ENCODE data around the gene SCTR.
"Not testable (repeated sequence)": the region's sequence is repeated elsewhere in the genome, so short reads cannot be mapped to it uniquely, and the experiment has no call there.

The SCTR gene

GRCh38 chr2:119426801-119427395, 97.4 kb downstream of the SCTR start:
- DNase-seq, result no peak

- no peak for DNase-seq
These were observed 97.9 kb downstream of the SCTR start for GRCh38 chr2:119426396-119426675.

DNA sequence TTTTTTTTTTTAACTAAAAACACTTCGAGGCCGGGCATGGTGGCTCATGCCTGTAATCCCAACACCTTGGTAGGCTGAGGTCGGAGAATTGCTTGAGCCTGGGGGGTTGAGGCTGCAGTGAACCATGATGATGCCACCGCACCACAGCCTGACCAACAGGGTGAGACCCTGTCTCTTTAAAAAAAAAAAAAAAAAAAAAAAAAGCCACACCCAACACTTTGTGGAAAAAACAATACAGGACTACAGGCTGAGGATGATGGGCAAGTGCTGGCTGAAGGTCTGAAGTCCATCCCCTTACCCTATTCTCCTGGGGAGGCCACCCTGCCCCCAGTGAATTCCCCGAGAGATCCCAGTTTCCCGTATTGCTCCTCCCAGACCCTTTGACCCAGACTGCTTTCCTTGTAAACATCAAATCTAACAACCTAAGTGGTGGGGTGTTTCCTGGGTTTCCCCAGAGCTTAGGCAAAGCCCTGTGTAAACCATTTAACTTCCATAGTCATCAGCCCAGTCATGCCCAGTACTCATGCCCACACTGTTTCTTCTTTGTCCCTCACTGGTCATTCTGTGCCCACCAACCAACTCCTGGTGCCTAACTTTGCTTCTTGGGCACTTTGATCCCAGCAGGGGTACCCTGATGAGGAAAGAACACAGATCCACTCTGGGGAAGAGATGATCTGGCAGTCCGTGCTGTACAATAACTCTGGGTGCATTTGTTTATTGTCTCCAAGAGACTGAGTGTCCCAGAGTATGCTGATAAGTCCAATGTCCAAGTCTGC, 98.5 kb downstream of the SCTR start:
- no peak for DNase-seq

DNA sequence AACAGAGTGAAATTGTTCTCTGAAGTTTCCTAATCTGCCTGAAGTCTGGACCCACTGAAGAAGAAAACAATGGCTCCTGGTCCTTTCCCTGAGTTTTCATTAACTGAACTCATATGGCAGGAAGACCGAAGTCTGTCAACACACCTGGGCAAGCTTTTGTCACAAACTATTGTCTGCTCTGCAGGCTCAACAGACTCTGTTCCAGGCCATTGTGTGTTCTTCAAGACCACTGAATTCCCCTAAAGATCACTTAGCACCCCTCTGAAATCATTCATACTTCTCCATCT, 99.2 kb downstream of the SCTR start:
- no peak for DNase-seq

GRCh38 chr2:119424284-119425118, 99.8 kb downstream of the SCTR start:
- DNase-seq, result no peak

GRCh38 chr2:119423811-119424210, 100.5 kb downstream of the SCTR start:
- no peak for DNase-seq

GRCh38 chr2:119423108-119423444, 101.2 kb downstream of the SCTR start:
- no peak for DNase-seq

DNA sequence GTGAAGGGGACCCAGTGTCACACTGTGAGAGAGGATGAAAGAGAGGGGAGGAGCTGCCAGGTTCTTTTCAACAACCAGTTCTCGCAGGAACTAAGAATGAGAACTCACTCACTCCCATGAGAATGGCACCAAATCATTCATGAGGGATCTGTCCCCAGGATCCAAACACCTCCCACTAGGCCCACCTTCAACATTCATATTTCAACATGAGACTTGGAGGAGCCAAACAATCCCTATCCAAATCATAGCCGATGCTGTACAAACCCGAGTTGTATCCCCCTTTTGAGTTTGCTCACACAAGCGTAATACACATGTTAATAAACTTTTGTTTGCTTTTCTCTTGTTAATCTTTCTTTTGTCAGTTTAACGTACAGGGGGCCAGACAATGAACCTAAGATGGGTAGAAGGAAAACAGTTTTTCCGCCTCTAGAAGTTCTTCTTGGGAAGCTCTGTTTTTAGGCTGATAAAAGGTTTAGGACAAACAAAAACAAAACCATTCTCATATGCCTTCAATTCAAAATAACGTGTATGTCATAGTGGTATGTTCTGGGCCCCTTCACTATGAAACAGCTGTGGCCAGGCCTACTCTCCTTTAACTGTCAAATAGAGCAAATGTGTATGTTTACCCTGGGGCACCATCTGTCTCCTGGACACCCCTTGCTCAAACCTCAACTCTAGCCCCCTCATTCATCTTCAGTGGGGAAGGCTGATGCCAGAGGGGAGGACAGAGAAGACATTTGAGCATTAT, 101.7 kb downstream of the SCTR start:
- DNase-seq, result no peak

DNA sequence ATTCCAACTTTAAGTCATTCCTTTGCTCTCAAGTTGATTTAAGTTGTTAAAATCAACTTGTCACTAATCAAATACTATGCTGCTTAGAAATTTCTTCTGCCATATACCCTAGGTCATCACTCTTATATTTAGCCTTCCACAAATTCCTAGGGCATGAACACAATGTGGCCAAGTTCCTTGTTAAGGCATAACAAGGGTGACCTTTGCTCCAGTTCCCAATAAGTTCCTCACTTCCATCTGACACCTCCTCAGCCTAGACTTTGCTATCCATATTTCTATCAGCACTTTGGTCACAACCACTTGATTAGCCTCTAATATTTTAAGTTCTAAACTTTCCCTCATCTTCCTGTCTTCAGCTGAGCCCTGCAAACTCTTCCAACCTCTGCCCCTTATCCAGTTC, 102.5 kb downstream of the SCTR start:
- no peak for DNase-seq

DNA sequence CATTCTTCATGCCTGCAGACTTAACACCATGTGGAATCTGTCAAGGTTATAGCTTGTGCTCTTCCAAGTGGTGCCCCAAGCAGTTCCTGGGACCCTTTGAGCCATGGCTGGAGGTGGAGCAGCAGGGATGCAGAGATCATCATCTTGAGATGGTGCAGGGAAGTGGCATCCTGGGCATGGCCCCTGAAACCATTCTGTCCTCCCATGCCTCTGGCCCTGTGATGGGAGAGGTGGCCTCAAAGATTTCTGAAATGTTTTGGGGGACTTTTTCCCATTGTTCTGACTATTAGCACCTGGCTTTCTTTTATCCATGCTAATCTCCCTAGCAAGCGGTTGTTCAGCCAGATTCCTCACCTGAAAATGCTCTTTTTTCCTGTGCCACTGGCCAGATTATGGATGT, 103.0 kb downstream of the SCTR start:
- no peak for DNase-seq

- no peak for DNase-seq
These were observed 104.3 kb downstream of the SCTR start for GRCh38 chr2:119419803-119420508.

DNA sequence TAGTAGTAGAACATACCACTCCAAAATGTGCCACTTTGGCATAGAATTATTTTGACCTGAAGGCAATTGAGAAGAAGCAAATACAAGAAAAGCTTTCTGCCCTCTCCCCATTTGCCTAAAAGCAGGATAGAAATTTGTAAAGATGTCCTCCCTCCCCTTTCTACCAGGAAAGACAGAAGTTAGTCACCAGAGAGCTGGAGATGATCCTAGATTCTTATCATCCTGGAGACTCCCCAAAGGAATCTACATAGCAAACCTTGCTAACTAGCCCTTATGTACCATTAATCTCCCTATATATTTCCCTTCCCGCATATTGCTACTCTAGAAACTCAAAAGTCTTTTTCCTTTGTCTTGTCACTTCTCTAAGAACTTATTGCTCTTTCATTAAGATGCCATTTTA, 105.2 kb downstream of the SCTR start:
- no peak for DNase-seq

DNA sequence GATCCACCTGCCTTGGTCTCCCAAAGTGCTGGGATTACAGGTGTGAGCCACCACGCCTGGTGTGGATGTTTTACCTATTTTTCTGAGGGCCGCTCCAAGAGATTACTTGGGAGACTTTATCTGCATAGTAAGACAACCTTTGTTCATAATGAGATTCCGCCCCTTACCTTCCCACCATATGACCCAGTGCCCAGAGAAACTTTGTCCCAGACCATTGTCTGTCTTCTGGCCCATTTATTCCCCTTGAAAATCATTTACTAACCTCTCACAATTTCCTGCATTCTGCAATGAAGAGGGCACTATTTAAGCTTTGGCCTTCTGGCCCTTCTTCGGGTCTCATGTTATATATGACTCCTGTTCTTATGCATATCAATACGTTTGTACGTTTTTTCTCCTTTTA, 106.4 kb downstream of the SCTR start:
- no peak for DNase-seq

- no peak for DNase-seq
These were observed 107.9 kb downstream of the SCTR start for GRCh38 chr2:119416299-119416923.

DNA sequence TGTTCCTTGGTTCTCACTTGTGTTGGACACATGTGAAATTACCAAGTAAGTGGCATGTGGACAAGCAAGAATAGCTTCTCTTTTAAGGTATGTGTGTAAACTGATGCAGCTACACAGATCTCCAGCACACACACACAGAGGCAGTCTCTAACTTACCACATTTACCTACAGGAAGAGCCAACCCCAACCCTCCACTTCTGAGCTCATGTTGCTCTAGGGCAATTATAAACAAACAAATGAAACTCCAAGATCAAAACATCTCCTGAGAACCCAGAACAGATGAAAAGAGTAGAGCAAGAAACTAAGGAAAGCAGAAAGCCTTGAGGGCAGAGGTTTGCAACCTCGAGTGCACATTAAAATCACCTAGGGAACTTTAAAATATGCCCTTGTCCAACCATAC, 108.7 kb downstream of the SCTR start:
- no peak for DNase-seq

GRCh38 chr2:119414894-119415293, 109.4 kb downstream of the SCTR start:
- DNase-seq, result no peak

- DNase-seq, result no peak
These were observed 114.8 kb downstream of the SCTR start for GRCh38 chr2:119409506-119409905.

DNA sequence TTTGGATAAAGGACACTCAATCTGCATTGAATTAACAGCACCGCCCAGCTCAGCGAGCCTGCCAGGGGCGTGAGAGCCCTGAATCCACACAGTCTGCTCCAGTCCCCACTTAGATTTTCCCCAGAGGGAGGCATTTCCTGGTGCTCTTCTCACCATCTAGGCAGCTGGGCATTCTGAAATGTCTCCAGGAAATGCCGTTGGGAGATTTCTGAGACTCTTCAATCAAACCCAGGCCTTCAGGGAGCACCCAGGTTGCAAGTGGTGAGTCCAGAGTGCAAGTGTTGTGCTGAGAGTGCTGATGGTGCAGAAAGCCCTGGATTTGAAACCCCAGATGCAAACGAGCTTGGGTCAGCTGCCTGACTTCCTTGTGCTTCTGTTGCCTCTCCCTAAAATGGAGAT, 116.1 kb downstream of the SCTR start:
- DNase-seq, result peak in 1 of 2 experiments; percentile 11

DNA sequence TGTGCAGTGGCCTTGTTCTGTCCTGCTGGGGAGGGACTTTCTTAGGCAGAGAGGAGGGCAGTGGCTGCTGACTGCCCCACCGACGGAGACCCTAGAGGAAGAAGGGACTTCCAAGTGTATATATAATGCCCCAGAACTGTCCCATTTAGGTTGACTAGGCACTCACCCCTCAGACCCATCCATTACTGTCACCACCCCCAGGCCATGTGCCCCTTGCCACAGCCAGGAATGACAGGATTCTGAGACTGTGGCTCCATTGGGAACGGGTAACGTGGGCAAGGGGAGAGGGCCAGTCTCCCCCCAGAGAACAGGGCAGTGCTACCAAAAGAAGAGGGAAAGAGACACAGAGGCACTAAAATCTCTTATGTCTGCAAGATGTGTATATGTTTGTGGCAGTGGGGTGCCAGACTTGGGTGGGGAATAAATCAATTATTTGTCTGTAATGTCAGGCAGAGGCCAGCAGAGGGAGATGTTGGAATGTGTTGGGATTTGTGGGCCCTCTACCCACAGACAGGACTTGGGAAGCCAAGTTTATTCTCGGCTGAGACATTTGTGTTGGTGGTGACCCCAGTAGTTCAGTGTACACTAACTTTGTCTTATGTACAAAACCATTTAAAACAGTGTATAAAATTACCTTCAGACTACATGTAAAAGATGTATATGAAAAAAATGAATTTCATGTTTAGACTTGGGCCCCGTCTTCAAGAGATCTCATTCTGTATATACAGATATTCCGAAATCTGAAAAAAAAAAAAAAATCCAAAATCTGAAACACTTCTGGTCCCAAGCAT, 116.7 kb downstream of the SCTR start:
- DNase-seq, result peak in 1 of 2 experiments; percentile 46

DNA sequence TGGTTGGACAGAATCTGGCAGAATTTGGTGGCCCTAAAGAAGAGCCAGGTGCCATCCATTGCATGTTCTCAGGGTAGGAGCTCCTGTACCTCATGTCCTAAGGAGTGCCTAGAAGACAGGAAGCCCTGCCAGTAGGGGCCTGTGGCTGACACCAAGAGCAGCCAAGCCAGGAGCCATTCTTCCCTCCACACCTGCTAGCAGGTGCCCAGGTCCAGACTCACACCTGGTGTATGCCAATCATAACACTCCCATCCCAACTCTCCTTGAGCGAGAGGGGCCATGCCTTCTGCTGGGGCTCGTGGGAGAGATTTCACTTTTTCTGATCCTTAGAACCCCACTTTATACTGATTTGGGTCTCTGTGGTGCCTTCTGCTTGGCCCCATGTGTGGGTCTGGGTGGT, 119.1 kb downstream of the SCTR start:
- DNase-seq, result no peak

- DNase-seq, result not testable (repeated sequence)
These were observed 120.7 kb downstream of the SCTR start for GRCh38 chr2:119403618-119404017.

Data from NCI-H2081 (cell line).